Activated CD8-positive, alpha-beta memory T cell treated with anti-CD3 and anti-CD28 coated beads for 36 hours (primary cell): ENCODE data around the gene PDPN. TPM values are rescaled to one million over a fixed set of nuclear protein-coding genes. Genes with fewer than 3 reads are reported as not detected.

Source experiments
- CTCF ChIA-PET: fragments of 350-600 bp; sonication (Branson Sonifier 250); formaldehyde crosslinking; loops from one replicate; lab custom pipeline; 2021; ENCODE audit warnings: antibody characterized with exemption; lab: Charles Lee
- POLR2A ChIA-PET: fragments of 350-600 bp; sonication (Branson Sonifier 250); formaldehyde crosslinking; loops from one replicate; lab custom pipeline; 2021; ENCODE audit warnings: antibody characterized with exemption; lab: Charles Lee
- total RNA-seq, 2 experiments: library from RNA; stranded (reverse); gene quantifications; one replicate each; pipeline ENCODE4 v1.2.3, GENCODE V29; 2021

Gene PDPN
- total RNA-seq, 2 experiments from 2014 or later, result not detected

GRCh38 chr1:13604721-13605120, 21.1 kb downstream of the PDPN start:
- ChIA-PET POLR2A (no interaction called here), CTCF (no interaction called here)

GRCh38 chr1:13605159-13605558, 21.5 kb downstream of the PDPN start:
- CTCF ChIA-PET, result no interaction called here
- POLR2A ChIA-PET, result no interaction called here

- POLR2A ChIA-PET, result no interaction called here
- CTCF ChIA-PET, result no interaction called here
Measured at GRCh38 chr1:13607002-13607401, 23.4 kb downstream of the PDPN start.

- ChIA-PET POLR2A (no interaction called here), CTCF (no interaction called here)
Measured at GRCh38 chr1:13616234-13616633, 32.6 kb downstream of the PDPN start.

- ChIA-PET POLR2A (no interaction called here), CTCF (no interaction called here)
Measured at GRCh38 chr1:13617108-13617507, 33.5 kb downstream of the PDPN start.

GRCh38 chr1:13617773-13618172, 34.1 kb downstream of the PDPN start:
- ChIA-PET POLR2A (no interaction called here), CTCF (interaction anchor here (0.6 kb wide), 1 partner anchor 18 kb away, joined by 5 read pairs; no protein-coding TSS in a partner anchor)

- ChIA-PET POLR2A (no interaction called here), CTCF (no interaction called here)
Measured at GRCh38 chr1:13618483-13618882, 34.9 kb downstream of the PDPN start.

GRCh38 chr1:13619909-13620308, 36.3 kb downstream of the PDPN start:
- ChIA-PET CTCF (no interaction called here), POLR2A (no interaction called here)

GRCh38 chr1:13620825-13621224, 37.2 kb downstream of the PDPN start:
- ChIA-PET POLR2A (no interaction called here), CTCF (no interaction called here)

- CTCF ChIA-PET, result no interaction called here
- POLR2A ChIA-PET, result no interaction called here
Measured at GRCh38 chr1:13622446-13622845, 38.8 kb downstream of the PDPN start.

- ChIA-PET CTCF (no interaction called here), POLR2A (no interaction called here)
Measured at GRCh38 chr1:13623021-13623637, 39.5 kb downstream of the PDPN start.

- CTCF ChIA-PET, result no interaction called here
Measured at GRCh38 chr1:13624526-13624925, 40.9 kb downstream of the PDPN start.

GRCh38 chr1:13627127-13627526, 43.5 kb downstream of the PDPN start:
- ChIA-PET CTCF (no interaction called here), POLR2A (no interaction called here)

More at GRCh38 chr1:13624526-13624925, 40.9 kb downstream of the PDPN start:
- POLR2A ChIA-PET, result no interaction called here

GRCh38 chr1:13628218-13628617, 44.6 kb downstream of the PDPN start:
- CTCF ChIA-PET, result no interaction called here
- POLR2A ChIA-PET, result no interaction called here

- CTCF ChIA-PET, result no interaction called here
Measured at GRCh38 chr1:13628711-13629110, 45.1 kb downstream of the PDPN start.

GRCh38 chr1:13642306-13643004, 58.8 kb downstream of the PDPN start:
- POLR2A ChIA-PET, result interaction anchor here (0.6 kb wide), 1 partner anchor 1723 kb away, joined by 11 read pairs; no protein-coding TSS in a partner anchor
- CTCF ChIA-PET, result no interaction called here

More at GRCh38 chr1:13628711-13629110, 45.1 kb downstream of the PDPN start:
- POLR2A ChIA-PET, result no interaction called here

- ChIA-PET POLR2A (interaction anchor here (0.6 kb wide), 1 partner anchor 1723 kb away, joined by 11 read pairs; no protein-coding TSS in a partner anchor), CTCF (no interaction called here)
Measured at GRCh38 chr1:13643017-13643416, 59.4 kb downstream of the PDPN start.

- POLR2A ChIA-PET, result no interaction called here
- CTCF ChIA-PET, result no interaction called here
Measured at GRCh38 chr1:13646521-13646920, 62.9 kb downstream of the PDPN start.

- POLR2A ChIA-PET, result no interaction called here
- CTCF ChIA-PET, result no interaction called here
Measured at GRCh38 chr1:13651279-13651678, 67.6 kb downstream of the PDPN start.

- CTCF ChIA-PET, result no interaction called here
Measured at GRCh38 chr1:13652238-13652637, 68.6 kb downstream of the PDPN start.

GRCh38 chr1:13661539-13661938, 77.9 kb downstream of the PDPN start:
- CTCF ChIA-PET, result no interaction called here
- POLR2A ChIA-PET, result no interaction called here

More at GRCh38 chr1:13652238-13652637, 68.6 kb downstream of the PDPN start:
- POLR2A ChIA-PET, result no interaction called here
